ENCODE data around the gene PTPN23.

DNA sequence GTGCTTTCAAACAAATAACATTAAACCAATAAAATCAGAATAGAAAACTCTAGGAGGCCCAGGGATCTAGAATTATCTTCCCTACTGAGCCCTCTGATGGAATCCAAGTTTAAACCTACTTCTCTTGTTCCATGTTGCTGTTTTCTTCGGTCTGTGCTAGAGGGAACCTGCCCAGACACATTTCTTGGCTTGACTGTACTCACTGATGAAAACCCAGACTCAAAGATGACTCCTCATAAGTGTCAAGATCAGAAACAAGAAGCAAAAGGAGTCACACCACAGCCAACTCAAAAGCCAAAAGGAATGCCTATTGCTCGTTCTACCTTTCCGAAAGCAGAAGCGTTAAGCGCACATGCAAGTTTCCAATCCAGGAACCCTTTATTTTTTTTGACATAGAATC is 63.3 kb downstream of the PTPN23 start:
- TF ChIP-seq, protein P1, sequence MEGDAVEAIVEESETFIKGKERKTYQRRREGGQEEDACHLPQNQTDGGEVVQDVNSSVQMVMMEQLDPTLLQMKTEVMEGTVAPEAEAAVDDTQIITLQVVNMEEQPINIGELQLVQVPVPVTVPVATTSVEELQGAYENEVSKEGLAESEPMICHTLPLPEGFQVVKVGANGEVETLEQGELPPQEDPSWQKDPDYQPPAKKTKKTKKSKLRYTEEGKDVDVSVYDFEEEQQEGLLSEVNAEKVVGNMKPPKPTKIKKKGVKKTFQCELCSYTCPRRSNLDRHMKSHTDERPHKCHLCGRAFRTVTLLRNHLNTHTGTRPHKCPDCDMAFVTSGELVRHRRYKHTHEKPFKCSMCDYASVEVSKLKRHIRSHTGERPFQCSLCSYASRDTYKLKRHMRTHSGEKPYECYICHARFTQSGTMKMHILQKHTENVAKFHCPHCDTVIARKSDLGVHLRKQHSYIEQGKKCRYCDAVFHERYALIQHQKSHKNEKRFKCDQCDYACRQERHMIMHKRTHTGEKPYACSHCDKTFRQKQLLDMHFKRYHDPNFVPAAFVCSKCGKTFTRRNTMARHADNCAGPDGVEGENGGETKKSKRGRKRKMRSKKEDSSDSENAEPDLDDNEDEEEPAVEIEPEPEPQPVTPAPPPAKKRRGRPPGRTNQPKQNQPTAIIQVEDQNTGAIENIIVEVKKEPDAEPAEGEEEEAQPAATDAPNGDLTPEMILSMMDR (IDR thresholded peaks at IDR 0.05) = no peak
- TF ChIP-seq POLR2AphosphoS5 (IDR thresholded peaks at IDR 0.05) = no peak
- no peak for TF ChIP-seq POLR2A (IDR thresholded peaks at IDR 0.05)
- TF ChIP-seq EP300 (IDR thresholded peaks at IDR 0.05) = no peak
